OCI-LY1 (cell line): ENCODE results near the gene CELF3.

ENCODE experiments used
- EZH2 ChIP-seq: fragments of 200-600 bp; sonication (generic), shearing (Covaris generic); IDR thresholded peaks from 2 replicates; pipeline ENCODE4 v1.8.0; 2017; ENCODE audit warnings: borderline replicate concordance, mixed run types, mild to moderate bottlenecking, antibody characterized with exemption, low read length, moderate library complexity, mixed read lengths
- TF ChIP-seq, protein P1 (sequence below): fragments of 200-600 bp; sonication (generic), shearing (Covaris generic); IDR thresholded peaks from 2 replicates; pipeline ENCODE4 v1.5.1; 2017; ENCODE audit warnings: mild to moderate bottlenecking, antibody characterized with exemption, low read length, moderate library complexity, mixed read lengths

DNA sequence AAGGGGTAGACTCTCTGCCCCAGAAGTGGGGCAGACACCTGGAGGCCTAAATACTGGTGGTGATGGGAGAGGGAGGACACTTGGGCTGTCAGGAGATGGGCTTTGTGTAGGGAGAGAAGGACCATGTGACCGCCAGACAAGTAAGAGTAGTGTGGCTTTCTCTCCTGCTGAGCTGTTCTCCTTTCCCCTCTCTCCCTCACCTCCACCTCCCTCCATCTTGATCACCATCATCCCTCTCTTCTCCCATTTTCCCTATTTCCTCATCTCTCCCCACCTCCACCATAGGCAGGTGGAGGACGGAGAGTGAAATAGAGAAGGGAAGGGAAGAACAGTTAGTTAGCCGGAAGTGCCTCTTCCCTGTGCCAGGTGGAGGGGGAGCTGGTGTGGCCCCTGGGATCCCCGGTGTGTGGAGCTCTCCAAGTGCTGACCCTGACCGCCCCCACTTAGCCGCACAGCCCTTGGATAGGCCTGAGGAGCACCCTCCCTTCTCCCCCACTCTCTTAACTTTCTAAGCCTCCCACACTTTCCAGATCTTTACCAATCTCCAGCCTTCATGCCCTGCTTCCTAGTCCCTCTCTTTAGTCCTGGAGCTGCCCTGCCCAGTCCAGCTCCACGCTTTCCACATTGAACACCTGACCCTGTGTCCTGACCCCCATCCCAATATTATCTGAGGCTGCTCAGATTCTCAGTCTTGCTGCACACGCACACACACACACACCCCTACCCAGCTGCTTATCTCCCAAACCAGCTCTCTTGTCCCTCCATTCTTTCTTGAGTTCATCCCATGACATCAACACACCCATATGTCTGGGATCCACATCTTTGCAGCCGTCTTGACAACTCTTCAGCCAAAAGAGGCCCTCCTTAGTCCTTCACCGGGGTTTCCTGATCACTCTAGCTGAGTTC is 1.5 kb downstream of the CELF3 start:
- TF ChIP-seq, protein P1, sequence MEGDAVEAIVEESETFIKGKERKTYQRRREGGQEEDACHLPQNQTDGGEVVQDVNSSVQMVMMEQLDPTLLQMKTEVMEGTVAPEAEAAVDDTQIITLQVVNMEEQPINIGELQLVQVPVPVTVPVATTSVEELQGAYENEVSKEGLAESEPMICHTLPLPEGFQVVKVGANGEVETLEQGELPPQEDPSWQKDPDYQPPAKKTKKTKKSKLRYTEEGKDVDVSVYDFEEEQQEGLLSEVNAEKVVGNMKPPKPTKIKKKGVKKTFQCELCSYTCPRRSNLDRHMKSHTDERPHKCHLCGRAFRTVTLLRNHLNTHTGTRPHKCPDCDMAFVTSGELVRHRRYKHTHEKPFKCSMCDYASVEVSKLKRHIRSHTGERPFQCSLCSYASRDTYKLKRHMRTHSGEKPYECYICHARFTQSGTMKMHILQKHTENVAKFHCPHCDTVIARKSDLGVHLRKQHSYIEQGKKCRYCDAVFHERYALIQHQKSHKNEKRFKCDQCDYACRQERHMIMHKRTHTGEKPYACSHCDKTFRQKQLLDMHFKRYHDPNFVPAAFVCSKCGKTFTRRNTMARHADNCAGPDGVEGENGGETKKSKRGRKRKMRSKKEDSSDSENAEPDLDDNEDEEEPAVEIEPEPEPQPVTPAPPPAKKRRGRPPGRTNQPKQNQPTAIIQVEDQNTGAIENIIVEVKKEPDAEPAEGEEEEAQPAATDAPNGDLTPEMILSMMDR, result no peak
- TF ChIP-seq EZH2, result no peak
